NT2/D1 (cell line): Measurements from ENCODE around the gene SLC12A2.

ENCODE experiments used
- DNase-seq: peaks from one replicate; pipeline ENCODE4 v3.0.0-alpha.2; 2011; ENCODE audit warnings: low read depth, low spot score
- H3K27me3 ChIP-seq: 2 replicates; pipeline ENCODE4 v1.6.0; 2011; ENCODE audit warnings: mild to moderate bottlenecking; ENCODE audit not compliant: insufficient read length, insufficient read depth
- H3K36me3 ChIP-seq: 2 replicates; pipeline ENCODE4 v1.6.1; 2011; ENCODE audit warnings: mild to moderate bottlenecking, low read length, mixed read lengths; ENCODE audit not compliant: insufficient read depth, insufficient read length
- H3K4me1 ChIP-seq: 2 replicates; pipeline ENCODE4 v1.5.1; 2011; ENCODE audit not compliant: insufficient read depth, insufficient read length
- H3K4me3 ChIP-seq: 2 replicates; pipeline ENCODE4 v1.5.1; 2011; ENCODE audit warnings: low read depth; ENCODE audit not compliant: insufficient read length
- H3K9ac ChIP-seq: 2 replicates; pipeline ENCODE4 v1.6.0; 2011; ENCODE audit warnings: low read depth; ENCODE audit not compliant: insufficient read length
- H3K9me3 ChIP-seq: 2 replicates; pipeline ENCODE4 v1.5.1; 2011; ENCODE audit warnings: mild to moderate bottlenecking, low read length; ENCODE audit not compliant: insufficient read depth
- SUZ12 ChIP-seq: IDR thresholded peaks from 2 replicates; pipeline ENCODE4 v1.6.1; 2011; ENCODE audit not compliant: insufficient read length, insufficient read depth; ENCODE audit errors: extremely low read depth
- YY1 ChIP-seq: IDR thresholded peaks from 2 replicates; pipeline ENCODE4 v1.6.1; 2011; ENCODE audit not compliant: insufficient read length, insufficient read depth
- ZNF274 ChIP-seq: IDR thresholded peaks from 2 replicates; pipeline ENCODE4 v1.6.1; 2011; ENCODE audit warnings: mild to moderate bottlenecking, low read depth, low read length

SLC12A2 gene

DNA sequence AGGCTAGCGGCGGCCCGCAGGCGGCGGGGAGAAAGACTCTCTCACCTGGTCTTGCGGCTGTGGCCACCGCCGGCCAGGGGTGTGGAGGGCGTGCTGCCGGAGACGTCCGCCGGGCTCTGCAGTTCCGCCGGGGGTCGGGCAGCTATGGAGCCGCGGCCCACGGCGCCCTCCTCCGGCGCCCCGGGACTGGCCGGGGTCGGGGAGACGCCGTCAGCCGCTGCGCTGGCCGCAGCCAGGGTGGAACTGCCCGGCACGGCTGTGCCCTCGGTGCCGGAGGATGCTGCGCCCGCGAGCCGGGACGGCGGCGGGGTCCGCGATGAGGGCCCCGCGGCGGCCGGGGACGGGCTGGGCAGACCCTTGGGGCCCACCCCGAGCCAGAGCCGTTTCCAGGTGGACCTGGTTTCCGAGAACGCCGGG is 253 bp downstream of the SLC12A2 start:
- H3K9ac ChIP-seq = peak overlapping the region; percentile 90
- no peak for TF ChIP-seq SUZ12
- no peak for TF ChIP-seq ZNF274
- no peak for TF ChIP-seq YY1

DNA sequence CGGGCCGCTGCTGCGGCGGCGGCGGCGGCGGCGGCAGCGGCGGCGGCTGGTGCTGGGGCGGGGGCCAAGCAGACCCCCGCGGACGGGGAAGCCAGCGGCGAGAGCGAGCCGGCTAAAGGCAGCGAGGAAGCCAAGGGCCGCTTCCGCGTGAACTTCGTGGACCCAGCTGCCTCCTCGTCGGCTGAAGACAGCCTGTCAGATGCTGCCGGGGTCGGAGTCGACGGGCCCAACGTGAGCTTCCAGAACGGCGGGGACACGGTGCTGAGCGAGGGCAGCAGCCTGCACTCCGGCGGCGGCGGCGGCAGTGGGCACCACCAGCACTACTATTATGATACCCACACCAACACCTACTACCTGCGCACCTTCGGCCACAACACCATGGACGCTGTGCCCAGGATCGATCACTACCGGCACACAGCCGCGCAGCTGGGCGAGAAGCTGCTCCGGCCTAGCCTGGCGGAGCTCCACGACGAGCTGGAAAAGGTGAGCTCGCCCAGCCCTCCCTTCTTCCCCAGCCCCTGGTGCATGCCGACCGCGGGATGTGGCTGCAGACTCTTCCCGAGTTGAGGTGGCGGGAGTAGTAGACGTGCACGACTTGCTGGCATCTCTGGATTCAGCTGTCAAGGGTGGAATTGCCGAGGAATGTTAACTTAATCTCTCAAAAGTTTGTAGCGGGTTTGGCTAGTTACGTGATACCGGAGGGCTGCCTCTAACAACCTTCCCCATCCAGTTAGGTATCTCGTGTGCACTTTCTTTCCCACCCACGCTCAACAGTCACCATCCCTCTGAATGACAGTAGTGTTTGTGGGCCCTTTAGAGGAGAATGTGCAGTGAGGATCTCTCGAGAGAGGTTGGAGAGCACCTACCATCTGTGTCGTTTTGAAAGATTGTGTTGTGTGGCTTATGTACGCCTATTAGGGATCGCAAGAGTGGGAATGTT is 932 bp downstream of the SLC12A2 start:
- peak overlapping the region; percentile 85 for H3K4me3 ChIP-seq
- peaks cover 11% of the 10 kb centered on the region for H3K27me3 ChIP-seq
- H3K4me1 ChIP-seq = no peaks in the 10 kb centered on the region
- TF ChIP-seq ZNF274 = no peak
- no peak for TF ChIP-seq YY1
- TF ChIP-seq SUZ12 = no peak
- DNase-seq = no peak
- peak overlapping the region; percentile 90 for H3K9ac ChIP-seq
- no peaks in the 10 kb centered on the region for H3K9me3 ChIP-seq
- no peaks in the 10 kb centered on the region for H3K36me3 ChIP-seq

More for the DNA sequence above, 253 bp downstream of the SLC12A2 start:
- DNase-seq = no peak
- H3K36me3 ChIP-seq = no peaks in the 10 kb centered on the region
- no peaks in the 10 kb centered on the region for H3K9me3 ChIP-seq
- no peaks in the 10 kb centered on the region for H3K4me1 ChIP-seq
- peak overlapping the region; percentile 85 for H3K4me3 ChIP-seq
- peaks cover 11% of the 10 kb centered on the region for H3K27me3 ChIP-seq

DNA sequence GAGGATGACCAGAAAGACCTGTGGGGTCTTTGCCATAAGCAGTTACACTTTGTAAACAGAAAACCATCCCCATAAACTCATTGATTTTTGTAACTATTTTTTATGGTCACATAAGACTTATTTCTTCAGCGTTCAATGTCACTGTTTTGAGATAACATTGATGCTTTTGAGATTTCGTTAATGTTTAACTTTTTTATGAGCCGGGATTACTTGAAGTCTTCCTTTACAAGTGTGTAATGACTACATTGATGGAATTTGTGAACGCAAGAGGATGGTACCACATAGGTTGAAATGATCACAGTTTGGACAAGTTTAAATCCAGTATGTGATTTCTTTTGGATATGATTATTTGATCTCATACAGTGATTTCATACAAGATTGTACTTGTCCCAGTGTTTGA is 1.8 kb downstream of the SLC12A2 start:
- DNase-seq = no peak
- H3K9me3 ChIP-seq = no peaks in the 10 kb centered on the region
- H3K36me3 ChIP-seq = no peaks in the 10 kb centered on the region
- H3K27me3 ChIP-seq = peaks cover 11% of the 10 kb centered on the region
- H3K9ac ChIP-seq = peak overlapping the region; percentile 90
- H3K4me1 ChIP-seq = no peaks in the 10 kb centered on the region
- no peak for TF ChIP-seq SUZ12
- no peak for TF ChIP-seq ZNF274
- TF ChIP-seq YY1 = no peak
- peak overlapping the region; percentile 85 for H3K4me3 ChIP-seq

DNA sequence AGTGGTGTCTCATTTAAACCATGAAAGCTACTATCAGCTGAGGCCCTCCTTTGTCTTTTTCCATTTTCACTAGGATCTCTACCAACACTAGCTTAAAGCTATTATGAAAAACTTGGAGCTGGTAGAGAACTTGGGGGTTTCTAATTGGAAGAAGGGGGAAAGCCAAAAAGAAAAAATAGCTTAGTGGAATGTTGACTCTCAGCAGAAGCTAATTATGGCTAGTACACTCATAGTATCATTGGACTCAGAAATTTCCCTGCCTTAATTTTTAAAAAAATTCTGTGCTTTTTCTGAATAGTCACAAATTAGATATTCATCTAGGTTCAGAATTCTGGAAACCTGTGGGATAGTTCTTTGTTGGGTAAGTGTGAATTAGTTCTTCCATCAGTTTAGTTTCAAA is 8.0 kb downstream of the SLC12A2 start:
- no peaks in the 10 kb centered on the region for H3K4me1 ChIP-seq
- no peaks in the 10 kb centered on the region for H3K36me3 ChIP-seq
- no peak overlapping the region for H3K9ac ChIP-seq
- peaks cover 11% of the 10 kb centered on the region for H3K9me3 ChIP-seq
- TF ChIP-seq SUZ12 (no peak), ZNF274 (no peak), YY1 (no peak)
- no peak overlapping the region for H3K4me3 ChIP-seq
- no peaks in the 10 kb centered on the region for H3K27me3 ChIP-seq
- DNase-seq = no peak

DNA sequence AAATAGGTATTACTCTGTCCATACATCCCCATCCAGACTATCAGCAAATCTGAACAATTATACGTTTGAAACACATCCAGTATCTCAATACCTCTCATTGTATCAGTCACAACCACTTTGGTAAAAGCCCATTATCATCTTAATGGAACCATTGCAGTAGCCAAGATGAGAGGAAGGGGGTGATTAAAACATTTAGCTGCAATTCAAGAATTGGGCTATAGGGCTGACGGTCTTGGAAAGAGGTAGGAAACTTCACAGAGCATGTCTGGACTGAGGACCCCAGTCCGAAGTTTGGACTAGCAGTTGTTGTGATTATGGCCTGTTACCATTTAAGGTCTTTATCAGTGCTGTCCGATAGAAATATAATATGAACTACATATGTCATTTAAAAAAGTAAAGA is 8.6 kb downstream of the SLC12A2 start:
- H3K9ac ChIP-seq = no peak overlapping the region
- H3K27me3 ChIP-seq = no peaks in the 10 kb centered on the region
- peaks cover 14% of the 10 kb centered on the region for H3K9me3 ChIP-seq
- H3K36me3 ChIP-seq = no peaks in the 10 kb centered on the region
- no peak overlapping the region for H3K4me3 ChIP-seq
- no peaks in the 10 kb centered on the region for H3K4me1 ChIP-seq
- TF ChIP-seq ZNF274 = no peak
- no peak for TF ChIP-seq YY1
- TF ChIP-seq SUZ12 = no peak
- DNase-seq = no peak

DNA sequence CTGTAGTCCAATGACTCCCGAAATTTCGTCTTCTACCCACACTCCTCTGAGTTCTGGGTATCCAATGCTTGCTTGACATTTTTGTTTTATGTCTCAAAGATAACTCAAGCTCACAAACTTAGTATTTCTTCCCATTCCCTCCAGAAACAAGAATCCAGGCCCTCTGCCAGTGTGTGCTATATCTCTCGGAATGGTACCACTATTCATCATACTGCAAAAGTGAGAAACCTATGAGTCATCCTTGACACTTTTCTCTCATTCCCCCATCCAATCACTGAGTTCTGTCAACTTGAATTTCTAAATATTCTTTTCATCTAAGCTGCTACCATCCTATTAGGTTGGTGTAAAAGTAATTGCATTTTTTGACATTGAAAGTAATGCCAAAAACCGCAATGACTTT is 9.8 kb downstream of the SLC12A2 start:
- no peak for DNase-seq
- no peak overlapping the region for H3K9ac ChIP-seq
- no peaks in the 10 kb centered on the region for H3K36me3 ChIP-seq
- H3K4me3 ChIP-seq = no peak overlapping the region
- peaks cover 25% of the 10 kb centered on the region for H3K9me3 ChIP-seq
- no peaks in the 10 kb centered on the region for H3K27me3 ChIP-seq
- no peaks in the 10 kb centered on the region for H3K4me1 ChIP-seq
- TF ChIP-seq SUZ12 (no peak), YY1 (no peak), ZNF274 (no peak)

DNA sequence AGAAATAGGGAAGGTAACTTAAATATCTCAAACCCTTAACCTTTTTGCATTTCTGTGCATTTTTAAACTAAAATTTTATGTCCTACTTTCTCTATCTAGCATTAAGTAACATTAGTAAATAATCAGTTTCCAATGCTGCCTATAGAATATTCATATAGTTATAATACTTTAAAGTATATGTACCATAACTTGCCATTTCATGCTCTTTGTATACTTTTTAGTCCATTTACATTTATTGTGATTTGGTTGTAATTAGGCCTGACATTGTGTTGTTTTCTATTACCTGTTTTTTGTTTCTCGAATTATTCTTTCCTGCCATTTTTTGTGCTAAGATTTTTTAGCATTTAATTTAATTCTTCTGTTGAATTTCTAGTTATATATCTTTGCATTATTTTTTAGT is 13.7 kb downstream of the SLC12A2 start:
- H3K4me3 ChIP-seq = no peak overlapping the region
- no peaks in the 10 kb centered on the region for H3K36me3 ChIP-seq
- no peaks in the 10 kb centered on the region for H3K27me3 ChIP-seq
- peaks cover 30% of the 10 kb centered on the region for H3K9me3 ChIP-seq
- H3K4me1 ChIP-seq = no peaks in the 10 kb centered on the region
- TF ChIP-seq YY1 (no peak), ZNF274 (no peak)
- no peak overlapping the region for H3K9ac ChIP-seq
- no peak for DNase-seq
